ENCODE data around the gene FAM81A. TPM values are rescaled to one million over a fixed set of nuclear protein-coding genes. Genes with fewer than 3 reads are reported as not detected.

The FAM81A gene
- total and polyA plus RNA-seq, 9 donors: 0.35 to 5.1 (median 0.85) TPM

DNA sequence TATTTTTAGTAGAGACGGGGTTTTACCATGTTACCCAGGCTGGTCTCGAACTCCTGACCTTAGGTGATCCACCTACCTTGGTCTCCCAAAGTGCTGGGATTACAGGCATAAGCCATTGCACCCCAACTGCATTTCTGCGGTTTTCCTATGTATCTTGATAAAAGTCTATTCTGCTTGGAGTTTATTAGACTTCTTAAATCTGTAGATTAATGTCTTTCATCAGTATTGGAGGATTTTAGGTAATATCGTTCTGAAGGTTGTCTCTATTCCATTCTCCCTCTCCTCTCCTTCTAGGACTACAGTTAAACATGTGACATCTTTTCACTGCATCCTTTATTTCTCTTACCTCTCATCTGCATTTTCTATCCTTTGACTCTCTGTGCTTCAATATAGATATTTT is 127.3 kb downstream of the FAM81A start:
- WGBS, 3 donors: 94 to 97% (median 95%) methylated on average over 4 of the region's 4 CpGs
- H3K36me3 ChIP-seq: no peaks in the 10 kb centered on the region
- no peaks in the 10 kb centered on the region for H3K4me1 ChIP-seq (ENCODE audit: insufficient read depth)
- no peaks in the 10 kb centered on the region for H3K27me3 ChIP-seq
- DNase-seq: no peak
- H3K27ac ChIP-seq: no peak overlapping the region
- H3K9me3 ChIP-seq: no peaks in the 10 kb centered on the region
- no peak overlapping the region for H3K4me3 ChIP-seq
- intact Hi-C loops (cut with DNase I): no loop called here
- no peak for TF ChIP-seq EP300 (IDR thresholded peaks at IDR 0.05)
- TF ChIP-seq POLR2A (IDR thresholded peaks at IDR 0.05): no peak
- TF ChIP-seq, protein P1, sequence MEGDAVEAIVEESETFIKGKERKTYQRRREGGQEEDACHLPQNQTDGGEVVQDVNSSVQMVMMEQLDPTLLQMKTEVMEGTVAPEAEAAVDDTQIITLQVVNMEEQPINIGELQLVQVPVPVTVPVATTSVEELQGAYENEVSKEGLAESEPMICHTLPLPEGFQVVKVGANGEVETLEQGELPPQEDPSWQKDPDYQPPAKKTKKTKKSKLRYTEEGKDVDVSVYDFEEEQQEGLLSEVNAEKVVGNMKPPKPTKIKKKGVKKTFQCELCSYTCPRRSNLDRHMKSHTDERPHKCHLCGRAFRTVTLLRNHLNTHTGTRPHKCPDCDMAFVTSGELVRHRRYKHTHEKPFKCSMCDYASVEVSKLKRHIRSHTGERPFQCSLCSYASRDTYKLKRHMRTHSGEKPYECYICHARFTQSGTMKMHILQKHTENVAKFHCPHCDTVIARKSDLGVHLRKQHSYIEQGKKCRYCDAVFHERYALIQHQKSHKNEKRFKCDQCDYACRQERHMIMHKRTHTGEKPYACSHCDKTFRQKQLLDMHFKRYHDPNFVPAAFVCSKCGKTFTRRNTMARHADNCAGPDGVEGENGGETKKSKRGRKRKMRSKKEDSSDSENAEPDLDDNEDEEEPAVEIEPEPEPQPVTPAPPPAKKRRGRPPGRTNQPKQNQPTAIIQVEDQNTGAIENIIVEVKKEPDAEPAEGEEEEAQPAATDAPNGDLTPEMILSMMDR (IDR thresholded peaks at IDR 0.05): no peak

DNA sequence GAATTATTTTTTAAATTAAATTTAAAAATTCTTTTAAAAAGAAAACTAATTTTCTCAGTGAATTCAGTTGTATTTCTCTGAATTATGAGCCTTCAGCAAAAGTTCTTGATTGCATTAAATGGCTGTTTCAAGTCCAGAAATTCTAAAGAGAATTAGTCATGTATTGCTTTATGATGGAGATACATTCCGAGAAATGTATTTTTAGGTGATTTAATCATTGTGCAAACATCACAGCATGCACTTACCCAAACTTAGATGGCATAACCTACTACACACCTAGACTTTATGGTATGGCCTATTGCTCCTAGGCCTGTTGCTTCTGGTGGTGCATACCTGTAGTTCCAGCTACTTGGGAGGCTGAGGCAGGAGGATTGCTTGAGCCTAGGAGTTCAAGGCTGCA is 129.3 kb downstream of the FAM81A start:
- no peaks in the 10 kb centered on the region for H3K36me3 ChIP-seq
- no peak overlapping the region for H3K27ac ChIP-seq
- 95 to 97% (median 95%) methylated on average over 1 of the region's 1 CpG for WGBS, 3 donors
- no peaks in the 10 kb centered on the region for H3K9me3 ChIP-seq
- H3K4me3 ChIP-seq: no peak overlapping the region
- DNase-seq: no peak
- no peaks in the 10 kb centered on the region for H3K27me3 ChIP-seq
- no peaks in the 10 kb centered on the region for H3K4me1 ChIP-seq (ENCODE audit: insufficient read depth)
- intact Hi-C loops (cut with DNase I): no loop called here
- TF ChIP-seq, protein P1 (IDR thresholded peaks at IDR 0.05): no peak
- TF ChIP-seq POLR2A (IDR thresholded peaks at IDR 0.05) (no peak), EP300 (IDR thresholded peaks at IDR 0.05) (no peak)

DNA sequence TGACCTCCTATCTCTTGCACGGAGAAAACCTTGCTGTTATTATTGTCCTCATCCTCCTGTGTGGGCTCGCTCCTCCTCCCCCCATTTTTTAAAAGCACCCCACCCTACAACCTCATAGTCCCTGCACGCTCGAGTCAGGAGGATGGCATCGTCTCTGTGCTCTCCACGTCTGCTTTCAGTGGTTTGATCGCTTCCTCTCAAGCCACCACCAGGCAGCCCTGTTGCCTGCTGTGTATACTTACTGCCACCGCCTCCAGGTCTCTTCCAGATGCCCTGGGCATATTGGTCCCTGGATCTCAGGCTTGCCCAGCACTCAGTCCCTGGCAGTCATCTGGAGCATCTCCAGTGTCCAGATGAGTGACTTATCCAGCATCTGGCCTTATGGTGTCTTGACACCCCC is 131.5 kb downstream of the FAM81A start:
- TF ChIP-seq POLR2A (IDR thresholded peaks at IDR 0.05) (no peak), EP300 (IDR thresholded peaks at IDR 0.05) (no peak)
- TF ChIP-seq, protein P1 (IDR thresholded peaks at IDR 0.05): no peak
- Histone ChIP-seq H3K27me3 (no peaks in the 10 kb centered on the region), H3K4me1 (ENCODE audit: insufficient read depth) (no peaks in the 10 kb centered on the region), H3K36me3 (no peaks in the 10 kb centered on the region), H3K4me3 (no peak overlapping the region), H3K27ac (no peak overlapping the region), H3K9me3 (no peaks in the 10 kb centered on the region)
- DNase-seq: no peak
- WGBS, 3 donors: 84 to 94% (median 94%) methylated on average over 8 of the region's 8 CpGs
- intact Hi-C loops (cut with DNase I): no loop called here

DNA sequence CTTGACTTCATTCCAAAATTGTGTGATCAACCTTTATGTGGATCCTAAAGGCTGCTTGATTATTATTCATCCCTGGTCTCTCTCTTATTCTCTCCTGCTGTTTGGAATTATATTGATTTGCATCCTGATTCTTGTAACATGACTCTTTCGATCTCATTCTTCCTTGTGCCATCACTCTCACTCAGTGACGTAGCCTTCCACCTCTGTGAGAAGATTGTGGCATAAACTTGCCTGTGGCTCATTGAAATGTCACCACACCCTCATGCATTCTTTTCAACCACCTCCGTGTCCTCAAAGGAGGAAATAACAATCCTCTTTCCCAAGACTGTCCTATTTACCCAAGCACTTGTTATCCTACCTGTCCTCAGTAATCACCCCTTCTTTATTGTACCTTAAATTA is 132.3 kb downstream of the FAM81A start:
- TF ChIP-seq, protein P1 (IDR thresholded peaks at IDR 0.05): no peak
- TF ChIP-seq EP300 (IDR thresholded peaks at IDR 0.05) (no peak), POLR2A (IDR thresholded peaks at IDR 0.05) (no peak)

More for the DNA sequence above, 132.3 kb downstream of the FAM81A start:
- DNase-seq: no peak
- intact Hi-C loops (cut with DNase I): no loop called here
- H3K4me1 ChIP-seq (ENCODE audit: insufficient read depth): no peaks in the 10 kb centered on the region
- H3K4me3 ChIP-seq: no peak overlapping the region
- no peaks in the 10 kb centered on the region for H3K9me3 ChIP-seq
- H3K27me3 ChIP-seq: no peaks in the 10 kb centered on the region
- 76 to 82% (median 79%) methylated on average over 3 of the region's 3 CpGs for whole genome bisulfite sequencing, 3 donors
- no peak overlapping the region for H3K27ac ChIP-seq
- no peaks in the 10 kb centered on the region for H3K36me3 ChIP-seq

Measured in ovary (tissue), 9 donors.